HepG2 (cell line): ENCODE data around the gene EXPH5. TPM values are rescaled to one million over a fixed set of nuclear protein-coding genes. Genes with fewer than 3 reads are reported as not detected.

Source experiments
- CHD4 ChIP-seq: fragments of 200-600 bp; sonication (generic); IDR thresholded peaks from 2 replicates; pipeline ENCODE4 v1.7.0; 2017; ENCODE audit warnings: mild to moderate bottlenecking, low read length, borderline replicate concordance
- DR1 ChIP-seq: sonication (generic); formaldehyde crosslinking; IDR thresholded peaks from 2 replicates; pipeline ENCODE4 v1.8.0; 2021; ENCODE audit warnings: mild to moderate bottlenecking, missing genetic modification reagents, inconsistent platforms
- JUN ChIP-seq: sonication (generic); formaldehyde crosslinking; IDR thresholded peaks from 2 replicates; pipeline ENCODE4 v1.4.0; 2020; ENCODE audit warnings: mild to moderate bottlenecking, missing genetic modification reagents
- KIAA2018 ChIP-seq: sonication (generic); formaldehyde crosslinking; IDR thresholded peaks from 2 replicates; pipeline ENCODE4 v1.5.0; 2020; ENCODE audit warnings: mild to moderate bottlenecking, missing genetic modification reagents, borderline replicate concordance
- PRPF4 ChIP-seq: fragments of 200-400 bp; formaldehyde crosslinking; IDR thresholded peaks from 2 replicates; pipeline ENCODE4 v1.6.1; 2016; ENCODE audit warnings: low read length, low read depth; ENCODE audit not compliant: poor library complexity, severe bottlenecking
- RARG ChIP-seq: sonication (generic); formaldehyde crosslinking; IDR thresholded peaks from 2 replicates; pipeline ENCODE4 v1.4.0; 2020; ENCODE audit warnings: low read depth, mild to moderate bottlenecking, missing genetic modification reagents
- SKIL ChIP-seq: sonication (generic); formaldehyde crosslinking; IDR thresholded peaks from 2 replicates; pipeline ENCODE4 v1.8.0; 2022; ENCODE audit warnings: missing genetic modification reagents, mild to moderate bottlenecking, moderate library complexity, borderline replicate concordance
- SMAD3 ChIP-seq: sonication (generic); formaldehyde crosslinking; IDR thresholded peaks from 2 replicates; pipeline ENCODE4 v1.4.0; 2020; ENCODE audit warnings: missing genetic modification reagents
- YEATS4 ChIP-seq: sonication (generic); formaldehyde crosslinking; IDR thresholded peaks from 2 replicates; pipeline ENCODE4 v1.4.0; 2020; ENCODE audit warnings: missing genetic modification reagents, borderline replicate concordance
- ZBTB10 ChIP-seq: sonication (generic); formaldehyde crosslinking; IDR thresholded peaks from 2 replicates; pipeline ENCODE4 v1.4.0; 2020; ENCODE audit warnings: missing genetic modification reagents, borderline replicate concordance
- ZMYM3 ChIP-seq: sonication (generic); formaldehyde crosslinking; IDR thresholded peaks from 2 replicates; pipeline ENCODE4 v1.5.1; 2020; ENCODE audit warnings: mild to moderate bottlenecking, missing genetic modification reagents
- ZNF124 ChIP-seq: sonication (generic); formaldehyde crosslinking; IDR thresholded peaks from 2 replicates; pipeline ENCODE4 v1.4.0; 2020; ENCODE audit warnings: missing genetic modification reagents
- ZNF256 ChIP-seq: sonication (generic); formaldehyde crosslinking; conservative IDR thresholded peaks from 2 replicates; pipeline ENCODE4 v1.4.0; 2020; ENCODE audit warnings: missing genetic modification reagents
- ZNF441 ChIP-seq: sonication (generic); formaldehyde crosslinking; IDR thresholded peaks from 2 replicates; pipeline ENCODE4 v1.7.0; 2021; ENCODE audit warnings: missing genetic modification reagents, borderline replicate concordance
- ZNF652 ChIP-seq: IDR thresholded peaks from 2 replicates; pipeline ENCODE4 v1.6.1; 2016; ENCODE audit warnings: low read depth, borderline replicate concordance
- ZSCAN31 ChIP-seq: sonication (generic); formaldehyde crosslinking; IDR thresholded peaks from 2 replicates; pipeline ENCODE4 v1.5.0; 2020; ENCODE audit warnings: low read depth, mild to moderate bottlenecking, missing genetic modification reagents
- polyA plus RNA-seq, 8 experiments: library from polyadenylated mRNA; depleted of rRNA in 3 of 8; stranded (reverse) in 7 of 8; unstranded in 1 of 8; fragments of >200 nt; fragmentation: Illumina TruSeq in 4 of 8; extraction: Trizol in 4 of 8; gene quantifications; 2 replicates each; pipeline versions ENCODE4 v1.2.1 to v1.2.3, GENCODE V29; 2011 to 2016; ENCODE audit warnings: low read depth in 4 of 8, missing spikeins in 1 of 8, mixed read lengths in 1 of 8; ENCODE audit not compliant: insufficient read depth in 1 of 8
- total RNA-seq, 5 experiments: library from RNA; depleted of rRNA; stranded (reverse); fragments of >200 nt; fragmentation: Illumina TruSeq; extraction: Trizol; gene quantifications; 2 replicates each; pipeline ENCODE4 v1.2.3, GENCODE V29; 2016; ENCODE audit warnings: low read depth in 1 of 5

EXPH5 gene
- total and polyA plus RNA-seq, 2 of the 13 experiments (the other 11 are each of a cell fraction or from before 2014, with no cell fraction given): under 0.01 to 0.02 TPM

GRCh38 chr11:108498046-108498815, 95.3 kb downstream of the EXPH5 start, which contains the start of gene POGLUT3 (continued):
- TF ChIP-seq PRPF4 (no peak), ZNF441 (0 out of 2 replicates have a peak, but pooled peaks have one; percentile 15), CHD4 (no peak), KIAA2018 (no peak), RARG (no peak), ZNF256 (CRISPR knock-in tag) (0 out of 2 replicates have a peak, but pooled peaks have one; percentile 54), ZBTB10 (CRISPR knock-in tag) (0 out of 2 replicates have a peak, but pooled peaks have one; percentile 28), SKIL (CRISPR knock-in tag) (no peak), ZNF124 (CRISPR knock-in tag) (no peak), JUN (CRISPR knock-in tag) (no peak), ZSCAN31 (CRISPR knock-in tag) (0 out of 2 replicates have a peak, but pooled peaks have one; percentile 7), ZNF652 (CRISPR knock-in tag) (no peak), ZMYM3 (CRISPR knock-in tag) (peak; percentile 20; the same call in 1 of the 2 replicates), SMAD3 (CRISPR knock-in tag) (no peak), DR1 (CRISPR knock-in tag) (no peak; the same call in 1 of the 2 replicates), YEATS4 (CRISPR knock-in tag) (peak; percentile 94)
